Uterus (tissue), 2 donors: ENCODE data around the gene MBD5.

Experiments used
- CTCF ChIP-seq, 4 experiments: fragments of 200-600 bp in 2 of 4; fragments of 450-650 bp in 2 of 4; sonication (generic) in 2 of 4; IDR thresholded peaks; one replicate each; pipeline ENCODE4 v1.5.1; 2016 to 2019; ENCODE audit warnings: antibody characterized with exemption in 4 of 4, mild to moderate bottlenecking in 2 of 4, moderate library complexity in 1 of 4
- POLR2A ChIP-seq, 2 donors: fragments of 450-650 bp; IDR thresholded peaks; one replicate each; pipeline ENCODE4 v1.6.1; 2016; ENCODE audit warnings: antibody characterized with exemption in 2 of 2, mild to moderate bottlenecking in 1 of 2, moderate library complexity in 1 of 2

DNA sequence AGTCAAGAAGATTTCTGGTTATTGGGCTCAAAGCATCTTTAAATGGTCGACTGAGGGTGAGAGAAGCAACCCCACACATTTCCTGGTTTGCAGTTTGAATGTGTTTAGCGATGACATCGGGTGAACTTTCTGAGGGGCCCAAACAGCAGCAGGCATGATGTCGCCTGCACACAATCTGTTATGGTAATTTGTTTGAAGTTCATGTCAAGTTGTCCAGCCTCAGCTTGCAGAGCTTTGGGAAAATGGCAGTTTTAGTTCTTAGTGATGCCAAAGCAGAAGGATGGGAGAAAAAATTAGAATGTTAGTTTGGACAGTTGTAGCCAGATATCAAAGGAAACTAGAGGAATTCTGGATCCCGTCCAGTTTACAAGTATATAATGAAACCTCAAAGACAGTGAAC is 284.6 kb downstream of the MBD5 start:
- TF ChIP-seq CTCF (IDR thresholded peaks at IDR 0.05): no peak
- no peak for TF ChIP-seq POLR2A (IDR thresholded peaks at IDR 0.05)
